COR-L47 (cell line): ENCODE results near the gene ST8SIA1.

Experiments used
- DNase-seq: peaks from one replicate; lab custom pipeline; 2025; lab: John Stamatoyannopoulos, UW

The ST8SIA1 gene

GRCh38 chr12:22283006-22283506, 51.5 kb downstream of the ST8SIA1 start:
- DNase-seq, result no peak

DNA sequence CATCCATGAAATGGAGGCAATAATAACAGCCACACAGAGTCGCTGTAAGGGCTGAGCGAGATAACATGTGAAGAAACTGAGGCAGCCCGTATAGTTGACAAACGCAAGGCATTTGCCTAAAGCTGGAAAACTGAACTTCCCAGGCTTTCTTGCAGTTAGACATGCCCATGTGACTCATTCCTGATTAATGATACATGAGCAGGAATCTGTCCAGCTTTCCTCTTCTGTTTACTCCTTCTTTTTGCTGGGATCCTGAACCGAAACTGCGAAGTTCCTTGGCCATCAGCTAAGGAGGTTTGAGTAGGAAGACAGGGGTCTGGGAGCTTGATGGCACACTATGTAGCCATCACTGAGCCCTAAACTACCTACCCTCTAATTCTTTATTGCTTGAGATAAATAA, 52.2 kb downstream of the ST8SIA1 start:
- DNase-seq, result no peak

DNA sequence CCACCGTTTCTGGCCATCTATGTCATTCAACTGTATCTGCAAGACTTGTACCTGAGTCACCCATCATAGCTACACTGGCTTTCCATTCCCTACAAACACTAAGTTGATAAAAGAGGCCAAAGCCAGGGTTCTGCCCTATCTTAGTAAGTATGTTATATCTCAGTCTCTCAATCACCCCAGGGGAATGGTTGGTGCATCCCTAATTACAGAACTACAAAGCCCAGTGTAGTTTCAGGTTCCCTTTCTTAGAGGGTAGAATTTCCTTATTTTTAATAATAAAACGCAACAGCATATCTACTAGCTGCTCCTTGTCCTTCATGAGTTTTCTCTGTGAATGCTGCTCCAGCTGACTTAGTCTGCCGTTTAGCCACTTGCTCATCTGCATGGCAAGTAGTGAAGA, 57.6 kb downstream of the ST8SIA1 start:
- no peak for DNase-seq

GRCh38 chr12:22276313-22276712, 58.2 kb downstream of the ST8SIA1 start:
- no peak for DNase-seq

- no peak for DNase-seq
Observed at GRCh38 chr12:22275843-22276242, 58.7 kb downstream of the ST8SIA1 start.

DNA sequence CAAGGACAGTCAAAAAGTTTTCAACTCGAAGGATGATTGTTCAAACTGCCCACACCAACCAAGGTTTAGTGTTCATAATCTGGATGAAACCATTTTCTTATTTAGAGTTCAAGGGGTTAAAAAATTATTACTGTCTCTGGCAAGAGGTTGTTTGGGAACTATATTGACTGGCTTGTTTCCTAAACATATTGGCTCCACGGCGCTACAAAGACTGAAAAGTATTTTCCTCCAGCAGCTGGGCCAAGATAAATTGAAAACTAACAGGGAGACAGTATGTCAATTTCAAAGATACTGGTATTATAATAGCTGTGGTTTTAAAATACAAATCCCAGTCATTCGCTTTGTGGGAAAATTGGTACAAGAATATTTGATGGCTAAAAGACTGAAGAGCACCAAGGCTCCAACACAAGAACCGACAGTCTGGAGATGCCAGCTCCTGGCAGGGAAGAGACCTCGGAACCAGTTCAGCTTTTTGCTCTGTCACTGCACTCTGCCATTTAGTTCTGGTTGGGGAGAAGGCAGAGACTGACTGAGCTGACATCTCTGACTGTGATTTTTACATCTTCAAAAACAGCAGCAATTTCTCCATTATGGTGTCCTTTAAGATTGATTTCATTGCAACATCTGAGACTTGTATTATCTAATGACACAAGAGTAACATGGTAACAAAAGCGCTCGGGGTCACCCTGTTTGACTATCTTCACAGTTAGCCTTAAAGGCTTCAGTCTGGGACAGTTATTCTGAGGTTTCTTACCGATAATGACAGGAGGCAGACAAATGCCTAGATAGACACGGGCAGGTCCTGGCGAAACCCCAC, 62.0 kb downstream of the ST8SIA1 start:
- DNase-seq, result no peak

DNA sequence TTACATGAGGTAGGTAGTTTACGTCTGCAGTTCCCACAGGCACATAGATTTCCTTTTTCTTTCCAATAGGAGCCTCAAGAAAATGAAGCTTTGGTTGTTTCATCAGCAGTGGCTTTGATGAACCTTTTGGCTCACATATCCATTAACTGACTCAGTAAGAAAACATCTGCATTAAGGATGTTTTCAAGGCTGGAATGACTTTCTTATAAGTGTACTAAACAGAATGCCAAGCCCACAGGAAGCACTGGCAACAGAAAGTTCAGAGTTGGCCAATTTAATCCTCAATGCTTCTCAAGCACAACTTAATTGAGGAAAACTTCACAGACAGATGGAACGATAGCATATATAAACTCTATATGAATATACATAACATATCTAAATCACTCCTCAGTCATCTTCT, 63.5 kb downstream of the ST8SIA1 start:
- DNase-seq, result no peak

DNA sequence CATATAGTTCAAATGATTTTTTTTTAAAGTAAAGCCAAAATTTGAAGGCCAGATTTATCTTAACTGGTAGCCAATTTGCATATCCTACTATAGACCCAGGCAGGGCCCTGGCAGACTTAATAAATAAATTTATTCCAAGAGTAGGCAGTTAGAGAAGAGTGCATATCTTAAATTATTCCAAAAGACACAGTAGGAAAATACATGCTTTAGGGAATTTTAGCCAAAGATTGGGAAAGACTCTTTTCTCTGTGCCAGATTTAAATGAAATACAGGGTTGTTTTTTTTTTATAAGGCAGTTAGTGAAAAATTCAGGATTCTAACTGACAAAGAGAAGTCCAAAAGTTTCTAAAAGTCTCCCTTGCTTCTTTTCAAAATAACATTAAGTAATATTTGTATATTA, 65.5 kb downstream of the ST8SIA1 start:
- DNase-seq, result no peak

- DNase-seq, result no peak
Observed at GRCh38 chr12:22268406-22268805, 66.1 kb downstream of the ST8SIA1 start.

DNA sequence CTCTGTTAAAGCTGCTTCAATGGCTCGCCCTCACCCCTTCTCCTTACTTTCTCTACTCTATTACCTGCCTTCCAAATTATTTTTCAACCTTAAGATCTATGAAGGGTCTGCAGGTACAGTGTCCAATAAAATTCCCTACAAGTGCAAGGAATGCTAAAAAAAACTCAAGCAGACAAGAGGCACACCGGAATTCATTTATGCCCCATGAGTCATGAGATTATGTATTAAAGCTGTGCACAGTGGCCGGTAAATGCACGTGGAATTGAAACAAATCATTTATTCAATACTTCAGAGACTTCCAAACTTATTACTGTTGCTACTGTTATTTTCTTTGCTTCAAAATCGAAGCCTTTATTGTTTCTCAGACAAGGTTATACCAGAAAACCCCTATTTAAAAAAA, 68.4 kb downstream of the ST8SIA1 start:
- DNase-seq, result no peak

DNA sequence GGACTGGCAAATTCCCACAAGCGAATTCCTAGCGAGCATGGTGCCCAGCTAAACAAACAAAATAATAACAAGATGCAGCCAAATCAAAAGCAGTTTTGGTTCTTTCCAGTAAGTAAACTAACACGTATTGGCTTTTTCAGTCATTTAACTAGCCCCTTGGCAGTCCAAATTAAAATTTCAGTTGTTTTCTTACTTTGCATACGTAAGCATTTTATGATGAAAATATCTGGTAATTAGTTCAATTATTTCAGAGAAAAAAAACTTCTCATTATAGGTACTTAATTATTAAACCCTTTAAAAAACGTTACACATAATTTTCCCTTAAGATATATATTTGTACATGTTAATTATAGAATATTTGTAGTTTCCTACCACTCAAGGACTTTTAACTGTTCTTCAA, 70.1 kb downstream of the ST8SIA1 start:
- DNase-seq, result no peak

DNA sequence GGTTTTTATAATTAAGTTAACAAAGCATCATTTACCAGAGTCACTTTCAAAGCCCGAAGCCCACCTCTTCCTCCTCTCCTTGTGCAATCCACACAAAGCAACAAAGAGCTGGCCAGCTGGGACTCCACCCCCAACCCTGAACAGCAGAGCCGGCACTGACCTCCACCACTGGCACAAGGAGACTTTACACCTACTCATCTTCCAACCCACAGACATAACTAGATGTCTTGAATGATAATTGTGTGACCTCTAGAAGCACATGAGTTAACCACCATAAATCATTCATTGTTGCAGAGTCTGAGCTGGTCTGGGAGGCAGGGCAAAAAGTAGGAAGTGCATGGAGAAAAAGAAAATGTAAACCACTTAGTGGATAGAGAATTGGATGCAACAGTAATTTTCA, 72.2 kb downstream of the ST8SIA1 start:
- DNase-seq, result no peak

- DNase-seq, result no peak
Observed at GRCh38 chr12:22257100-22257499, 77.4 kb downstream of the ST8SIA1 start.

GRCh38 chr12:22256605-22257004, 77.9 kb downstream of the ST8SIA1 start:
- DNase-seq, result no peak

- no peak for DNase-seq
Observed at GRCh38 chr12:22256041-22256441, 78.5 kb downstream of the ST8SIA1 start.

GRCh38 chr12:22255097-22255496, 79.4 kb downstream of the ST8SIA1 start:
- DNase-seq, result no peak

- DNase-seq, result no peak
Observed at GRCh38 chr12:22254478-22254877, 80.0 kb downstream of the ST8SIA1 start.

DNA sequence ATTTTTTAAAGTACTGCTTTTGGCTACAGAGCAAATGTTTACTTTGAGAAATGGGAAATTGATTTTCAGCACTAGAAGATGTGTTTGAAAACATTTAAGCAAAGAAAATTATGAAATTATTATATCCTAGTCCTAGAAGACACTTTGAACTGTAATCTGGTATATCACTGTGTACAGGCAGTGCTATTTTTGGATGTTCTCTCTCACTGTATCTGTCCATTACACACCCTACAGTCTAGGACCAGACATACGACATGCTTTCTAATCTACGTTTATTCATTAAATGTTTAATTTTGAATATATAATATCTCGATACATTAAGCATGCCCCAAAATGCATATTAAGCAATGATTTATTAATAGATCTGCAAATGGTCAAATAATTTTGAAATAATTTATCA, 82.5 kb downstream of the ST8SIA1 start:
- DNase-seq, result no peak

GRCh38 chr12:22250762-22251161, 83.7 kb downstream of the ST8SIA1 start:
- DNase-seq, result no peak

DNA sequence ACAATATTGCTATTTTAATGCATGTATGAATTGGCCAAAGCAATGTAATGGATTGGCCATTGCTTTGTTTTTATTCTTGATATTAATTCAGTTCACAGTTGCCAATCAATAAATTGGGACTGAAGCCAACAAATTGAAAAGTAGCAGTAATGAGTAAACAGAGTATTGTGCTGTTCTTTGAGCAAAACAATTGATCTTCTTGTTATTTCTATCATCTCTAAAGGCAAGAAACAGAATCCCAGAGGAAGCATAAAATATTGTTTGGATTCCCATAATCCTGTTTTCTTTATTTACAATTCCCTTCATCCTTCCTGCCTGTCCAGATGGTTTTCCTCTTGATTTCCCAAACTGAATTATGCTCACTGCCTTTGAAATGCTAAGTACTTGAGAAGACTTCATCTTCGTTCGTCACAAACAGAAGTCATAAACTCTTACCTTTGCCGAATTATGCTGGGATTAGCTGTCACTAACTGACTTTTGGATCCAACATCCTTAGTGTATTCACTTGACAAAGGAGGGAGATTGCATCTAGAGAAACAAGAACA, 85.9 kb downstream of the ST8SIA1 start:
- DNase-seq, result no peak

- no peak for DNase-seq
Observed at GRCh38 chr12:22248121-22248520, 86.4 kb downstream of the ST8SIA1 start.

GRCh38 chr12:22246217-22246846, 88.2 kb downstream of the ST8SIA1 start:
- no peak for DNase-seq

DNA sequence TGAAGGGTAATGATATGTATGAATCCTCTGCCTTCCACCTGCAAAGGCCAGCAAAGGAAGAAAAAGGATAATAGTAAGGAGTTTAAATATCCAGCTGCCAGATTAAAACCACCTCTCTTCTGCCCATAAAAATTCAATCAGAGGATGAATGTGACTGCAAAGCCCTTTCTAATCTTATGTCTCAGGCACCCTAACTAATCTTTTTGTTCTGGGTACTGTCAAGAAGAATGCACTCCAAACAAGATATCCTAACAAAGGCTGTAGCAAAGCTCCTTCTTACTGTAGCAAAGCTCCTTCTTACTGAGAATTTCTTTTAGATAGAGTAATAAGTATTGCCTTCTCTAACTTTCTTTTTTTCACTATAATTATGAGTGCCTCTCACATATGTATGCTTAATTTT, 91.8 kb downstream of the ST8SIA1 start:
- DNase-seq, result no peak
